Lower leg skin (tissue), 4 donors: ENCODE results near the gene DNAJC11. TPM values are rescaled to one million over a fixed set of nuclear protein-coding genes. Genes with fewer than 3 reads are reported as not detected.
"Not testable (repeated sequence)": the region's sequence is repeated elsewhere in the genome, so short reads cannot be mapped to it uniquely, and the experiment has no call there.

Experiments
- DNase-seq, 2 donors: peaks; one replicate each; pipeline ENCODE4 v3.0.0-alpha.2; 2019; ENCODE audit warnings: low spot score in 2 of 2
- H3K4me3 ChIP-seq: fragments of 200-600 bp; sonication (generic); 2 replicates; pipeline ENCODE4 v1.5.1; 2017; ENCODE audit warnings: mild to moderate bottlenecking, low read depth; ENCODE audit not compliant: poor library complexity, severe bottlenecking
- CTCF ChIP-seq, 3 donors: fragments of 450-650 bp; IDR thresholded peaks; one replicate each; pipeline ENCODE4 v1.5.1; 2016; ENCODE audit warnings: antibody characterized with exemption in 3 of 3, mild to moderate bottlenecking in 3 of 3, moderate library complexity in 2 of 3
- POLR2A ChIP-seq, 2 donors: fragments of 450-650 bp; IDR thresholded peaks; one replicate each; pipeline ENCODE4 v1.6.1; 2016 to 2017; ENCODE audit warnings: antibody characterized with exemption in 2 of 2, mild to moderate bottlenecking in 1 of 2, moderate library complexity in 1 of 2
- WGBS, 2 donors: methylation state at CpG; one replicate each; pipeline ENCODE4 v1.1.5; 2018; 5-methylcytosine and 5-hydroxymethylcytosine counted together
- intact Hi-C: fragments of 100-400 bp; cut with DNase I; formaldehyde crosslinking; loops from one replicate; pipeline ENCODE4 v1.15.0; 2023; ENCODE audit warnings: low total_unique reads
- total RNA-seq, 4 donors: library from RNA; depleted of rRNA; stranded (reverse); fragments of >200 nt; gene quantifications; one replicate each; pipeline ENCODE4 v1.1.0, GENCODE V29; 2016

The DNAJC11 gene
- total RNA-seq, 4 donors from 2014 or later, result 22.1 to 37.1 (median 27.3) TPM

- intact Hi-C loops, result no loop called here
- WGBS, 2 donors, result 0 to 1% methylated on average over 22 to 26 of the region's 40 CpGs
- peak overlapping the region; percentile 97 for H3K4me3 ChIP-seq
- DNase-seq, result peak; percentile 95 to 96
- TF ChIP-seq CTCF (IDR thresholded peaks at IDR 0.05), result no peak
- TF ChIP-seq POLR2A (IDR thresholded peaks at IDR 0.05), result peak in 1 of 2 donors; percentile 7
Measured at GRCh38 chr1:6601049-6601922, 100.3 kb downstream of the DNAJC11 start.

GRCh38 chr1:6600410-6601048, 101.1 kb downstream of the DNAJC11 start:
- H3K4me3 ChIP-seq, result peak overlapping the region; percentile 97
- intact Hi-C loops, result no loop called here
- WGBS, 2 donors, result 7 to 8% methylated on average over 10 of the region's 10 CpGs
- no peak for TF ChIP-seq POLR2A (IDR thresholded peaks at IDR 0.05)
- no peak for TF ChIP-seq CTCF (IDR thresholded peaks at IDR 0.05)
- no peak for DNase-seq

- 25 to 30% methylated on average over 8 of the region's 8 CpGs for WGBS, 2 donors
- intact Hi-C loops, result not testable (repeated sequence)
Measured at GRCh38 chr1:6599991-6600390, 101.6 kb downstream of the DNAJC11 start.

GRCh38 chr1:6599141-6599975, 102.3 kb downstream of the DNAJC11 start:
- no peak for TF ChIP-seq CTCF (IDR thresholded peaks at IDR 0.05)
- no peak for TF ChIP-seq POLR2A (IDR thresholded peaks at IDR 0.05)
- peak in 1 of 2 donors; percentile 87 for DNase-seq
- intact Hi-C loops, result no loop called here
- H3K4me3 ChIP-seq, result no peak overlapping the region
- WGBS, 2 donors, result 33 to 57% methylated on average over 20 to 23 of the region's 31 CpGs

More at GRCh38 chr1:6599991-6600390, 101.6 kb downstream of the DNAJC11 start:
- H3K4me3 ChIP-seq, DNase-seq: not testable (repeated sequence)

- intact Hi-C loops, result no loop called here
- H3K4me3 ChIP-seq, result no peak overlapping the region
- WGBS, 2 donors, result 51 to 64% methylated on average over 6 of the region's 6 CpGs
- TF ChIP-seq POLR2A (IDR thresholded peaks at IDR 0.05) (no peak), CTCF (IDR thresholded peaks at IDR 0.05) (no peak)
- no peak for DNase-seq
Measured at GRCh38 chr1:6597777-6598131, 103.9 kb downstream of the DNAJC11 start.
